Pericardium fibroblast (primary cell): ENCODE measurements around the gene HNRNPA1. TPM values are rescaled to one million over a fixed set of nuclear protein-coding genes. Genes with fewer than 3 reads are reported as not detected.

Experiments
- total RNA-seq: library from RNA; depleted of rRNA; stranded (reverse); fragments of >200 nt; gene quantifications from 2 replicates; pipeline ENCODE4 v1.2.3, GENCODE V29; 2015

The HNRNPA1 gene
- total RNA-seq: 412 and 512 TPM in 2 replicates

GRCh38 chr12:54280468-54281260 is at the start of gene HNRNPA1:
TSS of gene HNRNPA1 (plus strand) at chr12:54280726. CDS start at chr12:54280808, 82 bp downstream.

GRCh38 chr12:54279632-54280467 is 676 bp upstream of the HNRNPA1 start, which contains the start of gene CBX5:
TSS of gene CBX5 (minus strand) at chr12:54280122. CDS start at chr12:54257650, 22,472 bp downstream.

GRCh38 chr12:54300732-54301427 is 20.4 kb downstream of the HNRNPA1 start, which contains the start of gene NFE2:
TSS of gene NFE2 (minus strand) at chr12:54301015. CDS start at chr12:54295248, 5,767 bp downstream.

GRCh38 chr12:54324617-54325441 is 44.3 kb downstream of the HNRNPA1 start, which contains the start of gene COPZ1:
TSS of gene COPZ1 (plus strand) at chr12:54325131. CDS start at chr12:54325164, 33 bp downstream.

Other genes starting within 250 kb of the HNRNPA1 start
- gene HOXC5, start 247.7 kb upstream of the HNRNPA1 start, total RNA-seq: 5.1 TPM in 1 of 2 replicates, not detected in the other
- 0.82 and 3.5 TPM in 2 replicates for gene HOXC4, start 226.9 kb upstream of the HNRNPA1 start, total RNA-seq
- 24.3 and 34.7 TPM in 2 replicates for gene SMUG1, start 91.7 kb upstream of the HNRNPA1 start, total RNA-seq
- gene CBX5, start 604 bp upstream of the HNRNPA1 start, total RNA-seq: 25.4 and 27.2 TPM in 2 replicates
- gene NFE2, start 20.3 kb downstream of the HNRNPA1 start, total RNA-seq: not detected in 2 replicates
- gene COPZ1, start 44.4 kb downstream of the HNRNPA1 start, total RNA-seq: 126 and 134 TPM in 2 replicates
- not detected in 2 replicates for gene GPR84, start 83.8 kb downstream of the HNRNPA1 start, total RNA-seq
- 1.9 and 5.6 TPM in 2 replicates for gene ZNF385A, start 104.0 kb downstream of the HNRNPA1 start, total RNA-seq
- gene ITGA5, start 138.5 kb downstream of the HNRNPA1 start, total RNA-seq: 223 and 233 TPM in 2 replicates
- gene GTSF1, start 192.9 kb downstream of the HNRNPA1 start, total RNA-seq: not detected in 2 replicates
- gene NCKAP1L, start 217.0 kb downstream of the HNRNPA1 start, total RNA-seq: not detected in 2 replicates